Measurements from ENCODE around the gene HLF. TPM values are rescaled to one million over a fixed set of nuclear protein-coding genes. Genes with fewer than 3 reads are reported as not detected.

HLF gene
- total RNA-seq, 1 experiment from 2014 or later: 0.24 TPM

DNA sequence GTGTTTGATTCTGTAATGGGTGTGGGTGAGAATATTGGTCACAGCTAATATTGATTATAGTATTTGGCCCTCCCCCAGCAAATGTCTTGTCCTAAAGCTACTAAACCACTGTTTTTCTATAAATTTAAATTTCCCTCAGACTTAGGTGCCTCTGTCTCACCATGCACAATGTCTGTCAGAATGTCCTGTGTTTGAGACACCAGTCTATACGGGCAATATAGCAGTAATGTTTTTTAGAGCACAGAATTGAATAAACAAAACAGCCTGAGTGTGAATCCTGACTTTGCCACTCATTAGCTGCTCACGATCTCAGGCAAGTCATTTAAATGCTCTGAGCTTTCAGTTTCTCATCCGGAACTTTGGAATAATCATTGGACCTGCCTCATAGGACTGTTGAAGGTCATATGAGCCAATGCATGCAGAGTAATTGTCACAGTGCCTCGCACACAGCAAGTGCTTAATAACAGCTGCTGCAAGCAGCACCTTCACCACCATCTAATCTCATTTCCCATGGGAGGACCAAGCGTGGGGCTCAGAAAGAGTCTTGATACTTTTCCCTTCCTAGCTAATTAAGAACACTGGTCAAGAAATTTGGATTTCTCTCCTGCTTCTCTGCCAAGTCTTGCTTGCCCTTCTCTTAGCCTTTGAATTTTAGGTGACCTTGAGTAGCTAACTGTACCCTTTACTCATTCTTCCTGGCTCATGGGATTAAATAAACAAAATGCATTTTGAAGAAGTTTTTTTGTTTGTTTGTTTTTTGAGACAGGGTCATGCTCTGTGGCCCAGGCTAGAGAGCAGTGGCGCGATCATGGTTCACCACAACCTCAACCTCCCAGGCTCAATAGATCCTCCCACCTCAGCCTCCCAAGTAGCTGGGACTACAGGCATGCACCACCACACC, 9.8 kb downstream of the HLF start:
- no peak for DNase-seq (ENCODE audit: low read depth)

DNA sequence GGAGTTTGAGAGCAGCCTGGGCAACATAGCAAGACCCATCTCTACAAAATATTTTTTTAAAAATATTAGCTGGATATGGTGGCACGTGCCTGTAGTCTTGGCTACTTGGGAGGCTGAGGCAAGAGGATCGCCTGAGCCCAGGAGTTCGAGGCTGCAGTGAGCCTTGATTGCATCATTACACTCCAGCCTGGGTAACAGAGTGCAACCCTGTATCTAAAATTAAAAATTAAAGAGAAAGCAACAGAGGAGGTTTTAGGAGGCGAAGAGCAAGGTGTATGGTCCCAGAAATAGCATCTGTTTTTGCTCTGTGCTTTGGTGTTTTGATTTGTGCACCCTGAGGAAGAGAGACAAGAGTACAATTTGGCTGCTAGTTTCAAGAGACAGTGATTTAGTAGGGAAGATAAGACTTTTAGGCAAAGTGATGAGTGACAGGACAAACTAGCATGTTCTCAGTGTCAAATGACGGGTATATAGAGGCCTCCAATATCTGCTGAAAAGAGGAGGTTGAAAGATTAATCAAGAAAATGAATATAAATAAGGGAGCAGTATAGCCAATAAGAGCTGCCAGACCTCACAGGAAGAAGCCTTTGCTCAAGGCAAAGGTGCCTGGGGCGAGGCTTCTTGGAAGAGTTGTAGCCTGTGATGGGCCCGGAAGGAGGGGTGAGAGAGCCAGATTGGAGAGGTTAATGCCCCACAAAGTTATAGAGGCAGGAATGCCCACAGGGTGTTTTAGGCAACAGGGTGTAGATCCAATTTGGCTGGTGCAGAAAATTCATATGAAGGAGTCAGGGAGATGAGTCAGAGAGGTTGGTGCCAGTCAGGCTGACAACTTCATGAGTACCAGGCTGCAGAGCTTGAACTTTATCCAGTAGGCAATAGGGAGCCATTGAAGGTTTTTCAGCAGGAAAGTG, 11.4 kb downstream of the HLF start:
- DNase-seq (ENCODE audit: low read depth): peak; percentile 40

DNA sequence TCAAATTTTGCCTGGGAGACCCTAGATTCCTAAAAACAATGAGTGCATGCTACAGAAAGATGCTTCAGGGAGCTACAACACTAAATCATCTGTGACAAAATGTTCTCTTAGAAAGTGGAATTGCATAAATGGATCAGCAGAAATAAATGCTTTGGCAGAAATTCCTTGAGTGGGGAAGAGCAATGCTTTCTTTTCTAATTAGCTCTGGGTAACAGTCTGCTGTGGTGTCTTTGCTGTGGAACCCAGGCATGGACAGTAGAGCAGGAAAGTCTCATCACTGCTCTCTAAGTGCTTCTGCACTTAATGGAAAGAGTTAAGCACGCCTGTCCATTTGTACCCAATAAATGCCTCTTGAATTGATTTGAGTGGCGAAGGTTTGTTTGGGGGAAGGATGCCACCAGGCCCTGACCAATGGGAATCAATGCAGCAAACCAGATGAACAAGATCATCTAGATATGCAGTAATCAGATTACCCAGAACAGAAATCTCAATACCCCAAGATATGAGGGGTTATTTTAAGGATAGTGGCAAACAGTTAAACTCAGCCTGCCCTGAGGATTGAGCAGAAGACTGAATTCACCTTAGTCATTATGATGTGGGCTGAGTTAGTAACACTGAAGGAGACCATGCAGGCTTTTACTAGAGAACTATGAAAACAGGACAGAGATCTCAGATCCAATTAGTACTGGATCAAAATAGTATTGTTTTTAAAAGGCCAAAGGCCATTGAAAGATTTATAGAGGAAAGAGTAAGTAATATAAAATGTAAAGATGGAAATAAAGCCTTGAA, 13.6 kb downstream of the HLF start:
- DNase-seq (ENCODE audit: low read depth): no peak

DNA sequence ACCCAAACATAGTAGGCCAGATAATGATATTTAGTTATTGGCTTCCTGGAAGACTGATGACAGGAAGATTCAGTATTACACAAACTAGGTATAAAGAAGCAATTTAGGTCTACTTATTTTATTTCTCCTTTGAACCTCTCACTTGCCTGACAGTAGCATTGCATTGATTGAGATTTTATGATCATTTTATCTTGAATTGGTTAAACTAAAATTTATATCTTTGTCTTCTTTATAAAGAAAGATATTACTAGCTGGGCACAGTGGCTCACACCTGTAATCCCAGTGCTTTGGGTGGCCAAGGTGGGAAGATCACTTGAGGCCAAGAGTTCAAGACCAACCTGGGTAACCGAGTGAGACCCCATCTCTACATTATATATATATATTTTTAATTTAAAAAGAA, 14.4 kb downstream of the HLF start:
- DNase-seq (ENCODE audit: low read depth): no peak

DNA sequence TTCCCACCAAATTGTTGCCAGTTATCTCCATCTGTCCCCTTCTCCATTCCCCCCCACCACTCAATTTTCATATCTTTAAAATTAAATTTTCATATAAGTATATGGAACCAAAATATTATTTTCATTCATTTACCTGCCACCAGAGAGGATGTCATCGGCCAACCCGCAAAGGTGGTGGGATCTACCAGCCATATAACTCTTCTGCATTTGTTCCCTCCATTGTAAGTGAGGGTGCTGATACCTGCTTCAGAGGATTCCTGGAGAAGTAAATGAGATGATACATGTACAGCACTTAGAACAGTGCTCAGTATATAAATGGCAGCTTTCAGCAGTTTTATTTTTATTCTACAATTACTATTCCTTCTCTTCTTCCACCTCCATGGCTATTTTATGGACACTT, 15.0 kb downstream of the HLF start:
- no peak for DNase-seq (ENCODE audit: low read depth)

DNA sequence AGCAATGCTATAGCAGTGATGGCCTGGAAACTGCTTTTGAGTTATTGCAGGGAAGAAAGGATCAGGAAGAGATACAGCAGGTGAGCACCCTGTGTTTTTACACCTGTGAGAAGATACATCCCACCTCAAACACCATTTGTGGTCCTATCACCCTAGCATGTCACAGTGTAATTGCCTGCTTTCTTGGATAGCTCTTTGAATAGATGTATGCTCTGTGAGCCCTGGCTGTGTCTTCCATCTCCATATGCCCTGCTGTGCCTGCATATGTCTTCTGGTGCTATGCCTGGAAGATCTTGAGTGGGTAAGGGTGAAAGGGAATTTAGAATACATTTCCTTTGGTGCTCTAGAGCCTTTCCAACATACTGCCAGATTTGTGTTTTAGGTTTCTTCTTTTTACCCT, 15.5 kb downstream of the HLF start:
- no peak for DNase-seq (ENCODE audit: low read depth)

DNA sequence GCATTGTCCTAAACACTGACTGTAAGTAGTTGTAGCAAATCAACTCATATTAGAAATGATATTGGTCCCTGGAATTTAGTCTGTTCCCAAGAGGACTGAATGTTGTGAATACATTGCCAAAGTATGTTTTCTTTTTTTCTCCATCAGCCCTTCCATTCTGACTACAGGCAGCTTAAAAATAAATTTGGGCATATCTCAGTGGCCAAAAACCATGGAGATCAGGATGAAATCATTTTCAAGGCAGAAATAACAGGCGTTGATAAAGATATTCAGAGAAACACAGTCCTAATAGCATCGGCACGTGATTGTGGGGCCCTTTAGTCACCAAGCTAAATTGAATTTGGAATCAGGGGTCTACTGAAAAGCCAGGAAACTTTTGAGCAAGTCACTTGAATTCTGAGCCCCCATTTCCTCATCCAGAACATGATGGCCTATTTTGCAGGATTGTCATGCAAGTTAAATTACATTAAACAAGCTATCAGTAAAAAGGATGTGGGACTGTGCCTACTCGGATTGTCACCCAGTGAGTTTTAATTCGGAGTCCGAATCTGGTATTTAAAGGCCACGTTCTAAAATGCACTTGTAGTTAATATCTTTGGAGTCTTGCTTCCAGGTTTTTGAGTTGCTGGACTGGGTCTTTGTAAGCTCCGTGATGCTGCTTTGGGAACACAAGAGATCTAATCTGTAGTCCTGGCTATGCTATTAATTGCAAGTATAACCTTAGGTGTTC, 17.1 kb downstream of the HLF start:
- no peak for DNase-seq (ENCODE audit: low read depth)

DNA sequence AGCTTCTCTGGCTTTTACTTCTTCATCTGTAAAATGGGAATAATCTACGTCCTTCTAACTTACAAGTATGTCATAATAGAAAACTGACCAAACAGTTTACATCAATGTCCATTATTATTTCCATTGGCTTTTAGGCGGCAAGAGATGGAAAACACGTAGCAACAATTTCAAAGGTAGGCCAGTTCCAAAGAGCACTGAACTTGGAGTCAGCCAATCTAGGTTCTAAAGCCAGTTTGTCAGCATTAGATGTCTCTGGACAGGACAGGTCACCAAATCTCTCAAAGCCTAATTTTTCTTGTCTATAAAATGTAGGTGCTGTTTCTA, 17.6 kb downstream of the HLF start:
- DNase-seq (ENCODE audit: low read depth): no peak

DNA sequence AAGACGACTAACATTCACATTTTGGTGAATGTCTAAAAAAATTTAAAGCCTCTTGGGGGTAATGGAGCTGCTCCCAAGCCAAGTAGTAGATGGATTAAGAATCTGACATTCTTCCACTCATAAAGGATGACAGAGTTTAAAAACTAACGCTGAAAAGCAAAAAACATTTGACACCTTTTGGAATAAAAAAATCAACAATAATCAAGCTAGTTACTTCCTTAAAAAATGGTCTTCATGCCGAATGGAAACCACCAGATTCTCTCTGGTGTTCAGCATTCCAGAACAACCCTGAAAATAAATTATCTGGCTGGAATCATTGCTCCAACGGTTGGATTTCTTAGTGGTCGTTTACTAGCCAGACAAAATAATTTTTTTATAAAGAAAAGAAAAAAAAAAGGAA, 18.0 kb downstream of the HLF start:
- no peak for DNase-seq (ENCODE audit: low read depth)

DNA sequence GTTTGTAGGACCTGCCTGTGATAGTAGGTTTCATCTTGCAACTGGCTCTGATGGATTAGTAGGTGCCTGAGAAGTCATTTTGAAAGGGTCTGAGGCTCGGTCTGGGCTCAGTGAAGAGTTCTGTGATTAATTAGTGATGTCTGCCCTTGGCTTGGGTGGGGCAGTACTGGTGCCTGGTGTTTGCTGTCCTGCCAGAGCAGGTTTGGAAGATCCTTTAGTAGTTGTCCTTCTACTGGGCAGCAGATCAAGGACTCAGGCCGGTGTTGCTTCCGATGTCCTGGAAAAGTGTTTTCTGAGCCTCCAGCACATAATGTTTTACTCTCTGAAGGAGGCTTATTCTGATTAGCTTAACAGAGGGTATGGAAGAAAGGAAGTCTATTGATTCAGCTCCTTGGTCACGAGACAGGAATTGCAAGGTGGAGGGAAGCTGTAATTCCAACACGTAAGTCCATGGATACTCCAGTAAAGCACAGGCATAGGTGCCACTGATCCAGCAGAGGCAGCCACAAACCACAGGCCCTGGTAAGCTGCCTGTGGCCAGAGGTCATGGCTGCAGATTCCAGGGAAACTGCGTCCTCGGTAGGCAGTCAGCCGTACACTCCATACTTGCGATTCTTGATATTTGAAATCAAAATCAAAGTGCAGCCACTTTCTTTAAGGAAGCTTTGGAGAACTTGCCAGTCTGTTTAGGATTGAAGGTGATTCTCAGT, 18.7 kb downstream of the HLF start:
- DNase-seq (ENCODE audit: low read depth): no peak

DNA sequence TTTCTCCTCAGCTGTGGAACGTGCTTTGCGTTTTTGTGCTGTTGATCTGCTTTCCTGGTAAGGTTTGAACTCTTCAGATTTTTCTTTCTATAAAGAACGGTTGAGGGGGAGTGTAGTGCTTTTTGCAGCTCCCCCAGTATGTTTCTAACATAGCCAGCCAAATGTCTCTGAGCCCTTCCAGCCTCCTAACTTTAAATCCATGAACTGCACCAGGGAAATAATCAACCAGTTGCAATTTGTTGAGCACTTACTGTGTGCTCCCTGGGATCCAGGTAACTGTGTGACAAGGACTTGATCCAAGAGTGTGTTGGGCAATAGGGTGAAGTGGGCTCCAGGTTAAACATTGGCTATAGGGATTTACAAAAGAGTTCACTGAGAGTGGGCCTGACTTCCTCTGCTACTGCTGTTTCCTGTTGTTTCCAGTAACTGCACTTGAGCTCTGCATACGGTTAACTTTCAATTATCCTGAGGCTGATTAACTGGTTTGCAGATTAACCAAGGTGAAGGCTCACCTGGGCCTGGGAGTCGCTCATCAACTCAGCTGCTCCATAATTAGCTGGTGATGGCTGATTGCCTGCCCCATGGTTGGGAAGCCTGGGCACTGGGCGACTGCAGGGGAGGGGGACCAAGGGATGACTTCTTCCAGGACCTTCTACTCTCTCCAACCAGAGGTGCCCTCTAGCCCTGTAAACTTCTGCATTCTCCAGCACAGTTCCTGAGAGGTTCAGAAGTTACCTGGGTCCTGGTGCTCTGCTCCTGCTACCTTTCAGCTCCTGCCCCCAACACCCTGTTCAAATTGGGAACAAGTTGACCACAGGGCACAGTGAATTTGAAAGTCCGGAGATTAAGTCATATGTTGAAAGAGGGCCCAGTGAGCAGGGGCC, 19.5 kb downstream of the HLF start:
- DNase-seq (ENCODE audit: low read depth): no peak

DNA sequence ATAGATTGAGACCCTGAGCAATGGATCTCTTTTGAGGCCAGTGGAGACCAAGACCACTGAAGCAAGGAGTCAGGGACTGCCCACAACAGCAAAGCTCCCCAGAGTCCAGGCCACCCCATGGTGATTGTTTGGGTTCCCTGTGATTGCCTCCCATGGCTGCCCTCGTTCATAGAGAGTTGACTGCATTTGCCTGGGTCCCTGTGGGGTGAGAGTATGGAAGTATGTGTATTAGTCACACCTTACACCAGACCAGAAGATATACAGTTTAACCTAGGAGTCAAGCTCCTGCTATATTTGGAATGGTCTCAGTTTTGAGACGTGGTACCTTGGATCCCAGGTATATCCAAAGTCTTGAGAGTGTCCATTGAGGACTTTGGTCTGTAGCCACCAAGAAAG, 20.2 kb downstream of the HLF start:
- DNase-seq (ENCODE audit: low read depth): no peak

DNA sequence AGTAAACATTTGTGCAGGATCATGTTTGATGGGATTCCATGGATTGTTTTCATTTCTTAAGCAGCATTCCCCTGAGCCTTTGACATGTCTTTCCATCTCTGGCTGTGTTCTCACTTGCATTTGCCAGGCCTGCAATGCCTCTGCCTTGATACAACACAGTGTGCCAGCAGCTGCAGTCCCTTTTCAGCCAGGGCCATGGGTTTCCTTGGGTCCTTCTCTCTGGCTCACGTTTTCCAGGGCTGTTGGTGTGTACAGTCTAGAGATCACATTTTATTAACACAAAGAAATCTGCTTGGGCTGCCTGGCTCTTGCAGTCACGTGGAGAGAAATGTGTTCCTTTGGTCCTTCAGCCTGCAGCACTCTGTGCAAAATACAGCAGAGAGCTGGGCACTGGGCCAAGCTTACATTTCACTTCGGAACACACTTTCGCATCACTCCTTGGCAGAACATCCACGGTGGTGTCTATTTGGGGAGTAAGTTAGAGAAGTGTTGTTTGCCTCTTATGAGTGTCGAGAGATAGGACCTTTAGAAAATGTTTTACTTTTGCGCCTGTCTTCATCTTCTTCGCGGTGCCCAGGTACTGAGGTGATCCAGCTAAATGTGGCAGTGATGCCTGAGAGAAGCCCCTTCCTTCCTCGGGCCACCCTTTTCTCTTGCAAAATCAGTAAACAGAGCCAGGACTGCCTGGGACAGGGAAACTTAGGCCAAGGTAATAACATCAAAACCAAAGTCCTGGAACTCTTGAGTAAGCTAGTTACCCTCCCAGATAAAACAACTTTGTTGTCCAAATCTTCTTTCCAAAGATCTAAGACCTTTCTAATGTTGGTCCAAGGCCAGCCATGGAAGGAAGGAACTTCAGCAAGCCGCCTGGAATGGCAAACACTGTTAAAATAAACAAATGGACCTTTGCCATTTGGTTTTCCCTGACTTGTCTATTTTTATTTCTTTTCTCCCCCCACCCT, 20.9 kb downstream of the HLF start:
- DNase-seq (ENCODE audit: low read depth): peak; percentile 39

DNA sequence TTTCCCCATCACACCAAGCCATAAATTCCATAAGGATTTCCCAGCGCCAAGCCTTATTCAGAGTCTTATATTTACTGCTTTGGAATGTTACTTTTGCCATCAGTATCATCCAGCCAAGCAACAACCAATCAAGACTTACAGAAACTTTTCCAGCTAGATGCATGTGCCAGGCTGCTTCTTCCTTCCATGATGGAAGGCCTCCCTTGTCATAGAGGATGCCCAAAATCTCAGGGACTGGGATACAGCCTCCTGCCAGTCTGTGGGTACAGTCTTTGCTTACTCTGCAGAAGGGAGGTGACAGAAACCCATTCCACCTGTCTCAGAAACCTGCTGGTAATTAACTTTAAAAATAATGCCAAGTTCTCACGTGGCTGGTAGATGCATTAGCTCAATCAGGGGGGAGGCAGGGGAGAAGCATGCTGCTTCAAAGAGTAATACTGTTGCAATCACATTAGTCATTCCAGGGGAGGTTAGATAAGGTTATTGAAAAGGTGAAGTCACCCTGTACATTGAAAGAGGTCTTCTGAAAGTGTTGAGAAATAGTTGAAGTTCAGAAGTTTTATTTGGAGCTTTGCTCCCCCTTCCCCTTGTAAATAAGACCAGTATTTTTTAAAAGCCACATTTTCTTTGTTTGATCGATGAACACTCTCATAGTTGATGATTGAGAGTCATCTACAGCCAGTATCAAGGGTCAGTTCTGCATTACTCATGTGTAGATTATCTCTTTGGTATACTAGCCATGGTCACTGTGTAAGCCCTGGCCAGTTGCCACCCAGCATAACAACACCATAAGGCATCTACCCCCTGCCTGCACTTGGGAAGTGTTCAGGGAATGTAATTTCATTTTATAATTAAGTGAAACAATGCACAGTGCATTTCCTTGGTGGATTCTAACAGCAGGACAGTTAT, 22.2 kb downstream of the HLF start:
- peak; percentile 20 for DNase-seq (ENCODE audit: low read depth)

DNA sequence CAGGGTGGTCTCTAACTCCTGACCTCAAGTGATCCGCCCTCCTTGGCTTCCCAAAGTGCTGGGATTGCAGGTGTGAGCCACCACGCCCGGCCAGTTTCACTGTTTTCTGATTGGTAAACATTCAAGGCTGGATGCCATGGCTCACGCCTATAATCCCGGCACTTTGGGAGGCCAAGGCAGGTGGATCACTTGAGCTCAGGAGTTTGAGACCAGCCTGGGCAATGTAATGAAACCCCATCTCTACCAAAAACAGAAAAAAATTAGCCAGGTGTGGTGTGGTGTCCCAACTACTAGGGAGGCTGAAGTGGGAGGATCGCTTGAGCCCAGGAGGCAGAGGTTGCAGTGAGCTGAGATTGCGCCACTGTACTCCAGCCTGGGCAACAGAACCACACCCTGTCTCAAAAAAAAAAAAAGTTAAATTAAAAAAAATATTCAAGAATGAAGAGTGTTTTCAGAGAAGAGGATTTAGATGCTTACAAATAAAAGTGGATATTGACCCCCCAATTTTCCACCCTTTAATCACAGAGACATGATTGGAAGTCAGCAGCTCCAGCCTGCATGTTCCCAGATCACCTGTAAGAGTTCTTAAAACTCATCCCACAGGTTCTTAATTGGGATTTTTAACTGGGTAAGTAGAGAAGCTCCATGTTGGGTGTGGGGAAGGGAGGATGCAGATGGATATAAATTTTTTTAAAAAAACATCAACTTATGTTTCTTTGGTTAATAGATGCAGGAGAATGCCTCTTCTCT, 23.8 kb downstream of the HLF start:
- DNase-seq (ENCODE audit: low read depth): no peak

DNA sequence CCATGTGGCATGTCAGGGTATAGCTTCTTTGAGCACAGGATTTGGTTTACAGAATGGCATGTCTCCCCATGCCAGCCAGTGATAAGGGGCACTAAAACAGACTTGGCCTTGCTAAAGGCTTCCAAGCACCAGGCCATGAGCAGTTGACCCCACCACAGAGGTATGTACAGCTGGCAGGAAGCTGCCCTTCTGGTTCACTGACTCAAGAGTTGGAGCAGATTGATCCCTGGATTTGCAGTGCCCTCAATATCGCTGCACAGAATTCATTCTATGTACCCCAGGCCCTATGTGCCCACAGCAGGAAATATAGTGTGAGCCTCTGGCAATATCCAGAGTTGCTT, 24.3 kb downstream of the HLF start:
- no peak for DNase-seq (ENCODE audit: low read depth)

DNA sequence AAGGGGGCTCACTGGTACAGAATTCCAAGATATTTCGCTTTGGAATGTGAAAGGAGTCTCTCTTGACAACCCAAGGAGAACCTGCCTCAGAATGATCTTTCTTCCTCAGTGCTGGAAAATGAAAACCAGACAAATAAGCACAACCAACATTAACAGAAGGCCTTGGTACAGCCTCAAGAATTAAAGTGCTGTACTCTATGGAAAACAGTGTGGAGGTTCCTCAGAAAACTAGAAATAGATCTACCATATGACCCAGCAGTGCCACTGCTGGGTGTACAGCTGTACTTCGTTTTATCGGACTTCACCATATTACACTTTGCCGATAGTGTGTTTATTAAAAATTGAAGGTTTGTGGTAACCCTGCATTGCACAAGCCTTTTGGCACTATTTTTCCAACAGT, 25.2 kb downstream of the HLF start:
- DNase-seq (ENCODE audit: low read depth): no peak

All from RPMI7951 (cell line).